GM21360 (cell line): ENCODE measurements around the gene VASH1.

Experiments used
- ATAC-seq: cut with Tn5 transposase; IDR thresholded peaks from one replicate; pipeline ENCODE4 v1.9.1; 2021; ENCODE audit warnings: mild to moderate bottlenecking, moderate library complexity; ENCODE audit not compliant: unreplicated experiment

VASH1 gene

GRCh38 chr14:76827696-76828296 lies 66.5 kb downstream of the VASH1 start:
- no peak for ATAC-seq

- no peak for ATAC-seq
Measured at GRCh38 chr14:76828339-76829012, 67.2 kb downstream of the VASH1 start.

GRCh38 chr14:76829013-76829365 lies 67.7 kb downstream of the VASH1 start:
- ATAC-seq: no peak

- no peak for ATAC-seq
Measured at GRCh38 chr14:76829650-76830421, 68.6 kb downstream of the VASH1 start.

GRCh38 chr14:76830556-76830955 lies 69.3 kb downstream of the VASH1 start:
- ATAC-seq: no peak

- no peak for ATAC-seq
Measured at GRCh38 chr14:76832503-76832988, 71.3 kb downstream of the VASH1 start.
